Dedifferentiated amniotic fluid mesenchymal stem cell (primary cell): ENCODE data around the gene PAX8.

Experiments used
- DNase-seq: peaks from one replicate; pipeline ENCODE4 v3.0.0-alpha.2; 2016; ENCODE audit errors: extremely low spot score

PAX8 gene

GRCh38 chr2:113220970-113221708 is 57.6 kb downstream of the PAX8 start:
- DNase-seq = no peak

- no peak for DNase-seq
Observed at GRCh38 chr2:113219889-113220641, 58.7 kb downstream of the PAX8 start.

- no peak for DNase-seq
Observed at GRCh38 chr2:113219525-113219888, 59.2 kb downstream of the PAX8 start.

GRCh38 chr2:113219092-113219441 is 59.7 kb downstream of the PAX8 start:
- DNase-seq = no peak

GRCh38 chr2:113218283-113219091 is 60.2 kb downstream of the PAX8 start:
- DNase-seq = no peak

GRCh38 chr2:113217455-113218282 is 61.1 kb downstream of the PAX8 start:
- DNase-seq = no peak

- no peak for DNase-seq
Observed at GRCh38 chr2:113216891-113217454, 61.7 kb downstream of the PAX8 start.

- no peak for DNase-seq
Observed at GRCh38 chr2:113216321-113216720, 62.4 kb downstream of the PAX8 start.

- DNase-seq = no peak
Observed at GRCh38 chr2:113215056-113215455, 63.7 kb downstream of the PAX8 start.

GRCh38 chr2:113214141-113214540 is 64.6 kb downstream of the PAX8 start:
- DNase-seq = no peak

GRCh38 chr2:113213061-113213930 is 65.4 kb downstream of the PAX8 start:
- DNase-seq = no peak

- no peak for DNase-seq
Observed at GRCh38 chr2:113212245-113213060, 66.3 kb downstream of the PAX8 start.

GRCh38 chr2:113211226-113212105 is 67.3 kb downstream of the PAX8 start:
- peak; percentile 76 for DNase-seq

GRCh38 chr2:113209646-113210171 is 69.0 kb downstream of the PAX8 start:
- no peak for DNase-seq

- peak; percentile 58 for DNase-seq
Observed at GRCh38 chr2:113209011-113209645, 69.6 kb downstream of the PAX8 start.

- no peak for DNase-seq
Observed at GRCh38 chr2:113208396-113208795, 70.3 kb downstream of the PAX8 start.

- no peak for DNase-seq
Observed at GRCh38 chr2:113207021-113207420, 71.7 kb downstream of the PAX8 start.

GRCh38 chr2:113206251-113206650 is 72.5 kb downstream of the PAX8 start:
- DNase-seq = no peak
